ENCODE results near the gene CDK8. TPM values are rescaled to one million over a fixed set of nuclear protein-coding genes. Genes with fewer than 3 reads are reported as not detected.

CDK8 gene
- total and polyA plus RNA-seq, 10 of the 15 experiments (the other 5 are each of a cell fraction or from before 2014, with no cell fraction given): 8.6 to 23.5 (median 12.5) TPM

- TF ChIP-seq, protein P1, sequence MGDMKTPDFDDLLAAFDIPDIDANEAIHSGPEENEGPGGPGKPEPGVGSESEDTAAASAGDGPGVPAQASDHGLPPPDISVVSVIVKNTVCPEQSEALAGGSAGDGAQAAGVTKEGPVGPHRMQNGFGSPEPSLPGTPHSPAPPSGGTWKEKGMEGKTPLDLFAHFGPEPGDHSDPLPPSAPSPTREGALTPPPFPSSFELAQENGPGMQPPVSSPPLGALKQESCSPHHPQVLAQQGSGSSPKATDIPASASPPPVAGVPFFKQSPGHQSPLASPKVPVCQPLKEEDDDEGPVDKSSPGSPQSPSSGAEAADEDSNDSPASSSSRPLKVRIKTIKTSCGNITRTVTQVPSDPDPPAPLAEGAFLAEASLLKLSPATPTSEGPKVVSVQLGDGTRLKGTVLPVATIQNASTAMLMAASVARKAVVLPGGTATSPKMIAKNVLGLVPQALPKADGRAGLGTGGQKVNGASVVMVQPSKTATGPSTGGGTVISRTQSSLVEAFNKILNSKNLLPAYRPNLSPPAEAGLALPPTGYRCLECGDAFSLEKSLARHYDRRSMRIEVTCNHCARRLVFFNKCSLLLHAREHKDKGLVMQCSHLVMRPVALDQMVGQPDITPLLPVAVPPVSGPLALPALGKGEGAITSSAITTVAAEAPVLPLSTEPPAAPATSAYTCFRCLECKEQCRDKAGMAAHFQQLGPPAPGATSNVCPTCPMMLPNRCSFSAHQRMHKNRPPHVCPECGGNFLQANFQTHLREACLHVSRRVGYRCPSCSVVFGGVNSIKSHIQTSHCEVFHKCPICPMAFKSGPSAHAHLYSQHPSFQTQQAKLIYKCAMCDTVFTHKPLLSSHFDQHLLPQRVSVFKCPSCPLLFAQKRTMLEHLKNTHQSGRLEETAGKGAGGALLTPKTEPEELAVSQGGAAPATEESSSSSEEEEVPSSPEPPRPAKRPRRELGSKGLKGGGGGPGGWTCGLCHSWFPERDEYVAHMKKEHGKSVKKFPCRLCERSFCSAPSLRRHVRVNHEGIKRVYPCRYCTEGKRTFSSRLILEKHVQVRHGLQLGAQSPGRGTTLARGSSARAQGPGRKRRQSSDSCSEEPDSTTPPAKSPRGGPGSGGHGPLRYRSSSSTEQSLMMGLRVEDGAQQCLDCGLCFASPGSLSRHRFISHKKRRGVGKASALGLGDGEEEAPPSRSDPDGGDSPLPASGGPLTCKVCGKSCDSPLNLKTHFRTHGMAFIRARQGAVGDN (IDR thresholded peaks at IDR 0.05): no peak
These were observed 183.0 kb downstream of the CDK8 start (continued) for GRCh38 chr13:26436914-26437313.

DNA sequence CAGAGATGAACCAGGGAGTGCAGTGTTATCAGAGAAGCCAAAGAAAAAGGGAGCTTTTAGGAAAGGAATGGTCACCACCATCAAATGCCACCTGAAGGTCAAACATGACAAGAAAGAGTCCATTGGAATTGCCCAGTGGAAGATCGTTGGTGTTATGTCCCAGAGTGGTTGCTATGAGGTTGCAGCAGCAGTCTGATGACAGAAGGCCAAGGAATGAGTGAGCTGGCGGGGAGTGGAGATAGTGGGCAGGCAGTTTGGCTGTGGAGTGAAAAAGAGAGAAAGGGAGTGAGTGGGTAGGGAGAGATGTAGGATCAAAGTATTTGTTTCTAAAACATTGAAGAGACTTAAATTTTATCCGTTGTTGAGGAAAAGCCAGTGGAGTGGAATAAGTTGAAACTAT, 186.2 kb downstream of the CDK8 start:
- CTCF ChIA-PET: interaction anchor here (0.8 kb wide), 1 partner anchor 12 kb away, joined by 3 read pairs; no protein-coding TSS in a partner anchor
- FAIRE-seq: no peak
- H3K4me2 ChIP-seq (ENCODE audit: control insufficient read depth, insufficient read depth): no peak overlapping the region
- H3K9me3 ChIP-seq (replicated peaks; ENCODE audit: control insufficient read depth, insufficient read depth, low read length): peaks cover 5% of the 10 kb centered on the region; the same call in 2 of the 3 replicates
- intact Hi-C loops (cut with micrococcal nuclease; ENCODE audit: unreplicated experiment): no loop called here
- H3K4me3 ChIP-seq: no peak overlapping the region
- H3K36me3 ChIP-seq (ENCODE audit: control insufficient read depth in 2 of 2, insufficient read depth in 2 of 2, low read length in 1 of 2): no peaks in the 10 kb centered on the region
- no peak overlapping the region for H3K27ac ChIP-seq (ENCODE audit: control insufficient read depth, insufficient read depth)
- no peak for TF ChIP-seq HDGF (IDR thresholded peaks at IDR 0.05)
- no peak for TF ChIP-seq ZNF622 (IDR thresholded peaks at IDR 0.05)
- TF ChIP-seq, protein P1 (IDR thresholded peaks at IDR 0.05): no peak
- no peak overlapping the region for H2AFZ ChIP-seq (ENCODE audit: control insufficient read depth, low read depth, low read length)
- SMC1A ChIA-PET (ENCODE audit: uncharacterized antibody, unreplicated experiment): no interaction called here
- POLR2A ChIA-PET: no interaction called here
- no peak overlapping the region for H3K9ac ChIP-seq (ENCODE audit: control insufficient read depth, insufficient read depth, low read length)
- no peak for ATAC-seq
- H3K79me2 ChIP-seq (ENCODE audit: control insufficient read depth, insufficient read depth, low read length): no peaks in the 10 kb centered on the region
- in situ Hi-C loops (cut with MboI): no loop called here
- BruUV-seq (replicated peaks): no TSS peak
- DNase-seq (ENCODE audit: low read depth, low spot score): no peak
- WGBS (ENCODE audit: insufficient coverage, insufficient replicate concordance, low lambda C conversion rate, missing lambda C conversion rate): 19% methylated on average over 3 of the region's 3 CpGs
- no peaks in the 10 kb centered on the region for H3K4me1 ChIP-seq (ENCODE audit: control insufficient read depth, insufficient read depth, low read length)
- H3K27me3 ChIP-seq (replicated peaks in 1 of 2; ENCODE audit: control insufficient read depth in 2 of 2, insufficient read depth in 2 of 2, low read length in 1 of 2): no peaks in the 10 kb centered on the region
- RAD21 ChIA-PET (ENCODE audit: unreplicated experiment): no interaction called here
- no peaks in the 10 kb centered on the region for H4K20me1 ChIP-seq (ENCODE audit: control insufficient read depth, insufficient read depth)

Measured in GM12878 (cell line).